ENCODE data around the gene PLRG1. TPM values are rescaled to one million over a fixed set of nuclear protein-coding genes. Genes with fewer than 3 reads are reported as not detected.

Gene PLRG1
- polyA plus RNA-seq, 1 donor (not counting 4 experiments of a cell fraction or from before 2014, with no cell fraction given), result 132 TPM

DNA sequence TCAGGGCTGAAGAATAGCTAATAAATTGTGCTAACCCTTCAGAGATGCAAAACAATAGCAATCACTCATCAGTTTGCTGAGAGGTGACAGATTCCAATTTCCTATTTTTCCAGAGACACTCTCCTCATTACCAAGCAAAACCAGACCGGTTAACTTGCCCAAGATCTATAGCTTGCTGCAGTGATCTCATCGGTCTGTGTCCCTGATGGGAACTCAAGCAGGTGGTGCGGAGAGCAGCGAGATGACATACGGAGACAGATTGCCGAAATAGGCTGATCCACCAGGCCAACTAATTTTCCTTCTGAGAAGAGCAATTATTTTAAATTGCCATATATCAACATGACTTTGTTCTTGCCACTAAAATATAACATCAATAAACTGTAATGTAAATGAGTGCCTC, 48.1 kb downstream of the PLRG1 start:
- Histone ChIP-seq H3K9me3 (ENCODE audit: control insufficient read depth, low read depth, low read length) (no peaks in the 10 kb centered on the region), H3K27me3 (ENCODE audit: control insufficient read depth, extremely low read depth, insufficient read depth, low read length) (no peaks in the 10 kb centered on the region), H4K20me1 (ENCODE audit: control insufficient read depth, extremely low read depth, insufficient read depth, low read length) (no peaks in the 10 kb centered on the region), H3K79me2 (ENCODE audit: control insufficient read depth, insufficient read depth, low read length) (no peaks in the 10 kb centered on the region), H3K27ac (ENCODE audit: control insufficient read depth, insufficient read depth, low read length) (no peak overlapping the region), H3K36me3 (ENCODE audit: control insufficient read depth in 2 of 2, extremely low read depth in 1 of 2, insufficient read depth in 2 of 2, low read length in 2 of 2) (no peaks in the 10 kb centered on the region), H3K9ac (ENCODE audit: control insufficient read depth, extremely low read depth, insufficient read depth, low read length) (no peak overlapping the region), H3K4me3 (ENCODE audit: control insufficient read depth in 2 of 3, extremely low read depth in 1 of 3, insufficient read depth in 2 of 3, low read depth in 1 of 3, low read length in 3 of 3) (no peak overlapping the region), H3K4me2 (ENCODE audit: control insufficient read depth, extremely low read depth, insufficient read depth, low read depth, low read length) (no peak overlapping the region), H3K9me1 (ENCODE audit: control insufficient read depth, extremely low read depth, insufficient read depth, low read length) (no peaks in the 10 kb centered on the region), H2AFZ (ENCODE audit: control insufficient read depth, low read length) (no peak overlapping the region), H3K4me1 (ENCODE audit: control insufficient read depth, extremely low read depth, insufficient read depth, low read length) (peaks cover 8% of the 10 kb centered on the region)
- dilution Hi-C loops (cut with MboI; ENCODE audit: extremely low pct_ligation_motif_present, low sequenced_read_pairs), result no loop called here
- DNase-seq (ENCODE audit: low read depth, low spot score) (no peak), FAIRE-seq (no peak)
- no peak for TF ChIP-seq EZH2 (IDR thresholded peaks at IDR 0.05; ENCODE audit: low read length)
- TF ChIP-seq, protein P1, sequence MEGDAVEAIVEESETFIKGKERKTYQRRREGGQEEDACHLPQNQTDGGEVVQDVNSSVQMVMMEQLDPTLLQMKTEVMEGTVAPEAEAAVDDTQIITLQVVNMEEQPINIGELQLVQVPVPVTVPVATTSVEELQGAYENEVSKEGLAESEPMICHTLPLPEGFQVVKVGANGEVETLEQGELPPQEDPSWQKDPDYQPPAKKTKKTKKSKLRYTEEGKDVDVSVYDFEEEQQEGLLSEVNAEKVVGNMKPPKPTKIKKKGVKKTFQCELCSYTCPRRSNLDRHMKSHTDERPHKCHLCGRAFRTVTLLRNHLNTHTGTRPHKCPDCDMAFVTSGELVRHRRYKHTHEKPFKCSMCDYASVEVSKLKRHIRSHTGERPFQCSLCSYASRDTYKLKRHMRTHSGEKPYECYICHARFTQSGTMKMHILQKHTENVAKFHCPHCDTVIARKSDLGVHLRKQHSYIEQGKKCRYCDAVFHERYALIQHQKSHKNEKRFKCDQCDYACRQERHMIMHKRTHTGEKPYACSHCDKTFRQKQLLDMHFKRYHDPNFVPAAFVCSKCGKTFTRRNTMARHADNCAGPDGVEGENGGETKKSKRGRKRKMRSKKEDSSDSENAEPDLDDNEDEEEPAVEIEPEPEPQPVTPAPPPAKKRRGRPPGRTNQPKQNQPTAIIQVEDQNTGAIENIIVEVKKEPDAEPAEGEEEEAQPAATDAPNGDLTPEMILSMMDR (optimal IDR thresholded peaks at IDR 0.05 in 1 of 3, IDR thresholded peaks at IDR 0.05 in 1 of 3, conservative IDR thresholded peaks at IDR 0.05 in 1 of 3; ENCODE audit: extremely low read depth in 1 of 3, insufficient read depth in 2 of 3, low read length in 3 of 3), result no peak

DNA sequence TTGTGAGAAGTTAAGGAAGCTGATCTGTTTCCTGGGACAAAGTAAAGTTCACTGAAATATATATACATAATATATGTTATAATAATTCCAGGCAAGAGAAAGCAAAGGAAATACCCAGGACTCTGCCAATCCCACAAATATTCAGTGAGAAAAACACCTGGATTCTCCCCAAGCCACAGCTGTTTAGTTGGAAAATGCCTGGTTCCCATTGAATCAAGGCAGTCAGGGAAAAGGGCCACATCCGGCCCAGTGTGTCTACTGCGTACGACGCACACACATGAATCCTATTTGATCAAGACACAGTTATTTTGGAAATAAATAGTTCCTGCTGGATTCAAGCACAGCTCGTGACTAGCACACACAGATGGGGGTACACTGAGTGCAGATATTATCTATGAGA, 52.3 kb downstream of the PLRG1 start:
- Histone ChIP-seq H3K9me3 (ENCODE audit: control insufficient read depth, low read depth, low read length) (no peaks in the 10 kb centered on the region), H3K27me3 (ENCODE audit: control insufficient read depth, extremely low read depth, insufficient read depth, low read length) (peaks cover under 1% of the 10 kb centered on the region), H2AFZ (ENCODE audit: control insufficient read depth, low read length) (no peak overlapping the region), H3K9ac (ENCODE audit: control insufficient read depth, extremely low read depth, insufficient read depth, low read length) (no peak overlapping the region), H3K4me1 (ENCODE audit: control insufficient read depth, extremely low read depth, insufficient read depth, low read length) (no peaks in the 10 kb centered on the region), H3K79me2 (ENCODE audit: control insufficient read depth, insufficient read depth, low read length) (no peaks in the 10 kb centered on the region), H3K27ac (ENCODE audit: control insufficient read depth, insufficient read depth, low read length) (no peak overlapping the region), H3K4me3 (ENCODE audit: control insufficient read depth in 2 of 3, extremely low read depth in 1 of 3, insufficient read depth in 2 of 3, low read depth in 1 of 3, low read length in 3 of 3) (no peak overlapping the region), H3K9me1 (ENCODE audit: control insufficient read depth, extremely low read depth, insufficient read depth, low read length) (no peaks in the 10 kb centered on the region), H4K20me1 (ENCODE audit: control insufficient read depth, extremely low read depth, insufficient read depth, low read length) (no peaks in the 10 kb centered on the region), H3K4me2 (ENCODE audit: control insufficient read depth, extremely low read depth, insufficient read depth, low read depth, low read length) (no peak overlapping the region), H3K36me3 (ENCODE audit: control insufficient read depth in 2 of 2, extremely low read depth in 1 of 2, insufficient read depth in 2 of 2, low read length in 2 of 2) (no peaks in the 10 kb centered on the region)
- no peak for DNase-seq (ENCODE audit: low read depth, low spot score)
- TF ChIP-seq, protein P1 (optimal IDR thresholded peaks at IDR 0.05 in 1 of 3, IDR thresholded peaks at IDR 0.05 in 1 of 3, conservative IDR thresholded peaks at IDR 0.05 in 1 of 3; ENCODE audit: extremely low read depth in 1 of 3, insufficient read depth in 2 of 3, low read length in 3 of 3), result no peak
- no peak for TF ChIP-seq EZH2 (IDR thresholded peaks at IDR 0.05; ENCODE audit: low read length)
- dilution Hi-C loops (cut with MboI; ENCODE audit: extremely low pct_ligation_motif_present, low sequenced_read_pairs), result no loop called here
- no peak for FAIRE-seq
